AG04450 (cell line): ENCODE measurements around the gene PRMT7. TPM values are rescaled to one million over a fixed set of nuclear protein-coding genes. Genes with fewer than 3 reads are reported as not detected.
A peak's percentile ranks its signal among the peaks of the same experiment; 100 is the strongest.

Source experiments
- CTCF ChIA-PET: fragments of 300-600, 350-600 bp; formaldehyde crosslinking; extraction: SDS; loops from one replicate; lab custom pipeline; 2022; ENCODE audit warnings: antibody characterized with exemption, inconsistent platforms; lab: Charles Lee
- POLR2A ChIA-PET: fragments of 350-600 bp; formaldehyde crosslinking; extraction: SDS; loops from one replicate; lab custom pipeline; 2021; ENCODE audit warnings: antibody characterized with exemption, inconsistent platforms; lab: Yijun Ruan, JAX
- DNase-seq: peaks from one replicate; pipeline ENCODE4 v3.0.0-alpha.2; 2011; ENCODE audit warnings: low read depth, low spot score
- H3K27ac ChIP-seq: one replicate; pipeline ENCODE4 v1.5.1; 2012; ENCODE audit warnings: low read depth, low read length, control low read depth
- H3K27me3 ChIP-seq: one replicate; pipeline ENCODE4 v1.6.0; 2012; ENCODE audit warnings: low read length; ENCODE audit not compliant: control insufficient read depth, insufficient read depth
- H3K4me3 ChIP-seq: 2 replicates; pipeline ENCODE4 v1.5.1; 2011; ENCODE audit warnings: mild to moderate bottlenecking, low read depth, low read length, control low read depth
- H3K9me3 ChIP-seq: 2 replicates; pipeline ENCODE4 v1.5.1; 2012; ENCODE audit warnings: low read length; ENCODE audit not compliant: control insufficient read depth, insufficient read depth
- CTCF ChIP-seq: IDR thresholded peaks from 2 replicates; pipeline ENCODE4 v1.5.1; 2011; ENCODE audit warnings: low read depth, low read length, control low read depth, inconsistent platforms
- polyA plus RNA-seq: library from polyadenylated mRNA; depleted of rRNA; stranded (reverse); fragments of >200 nt; gene quantifications from 2 replicates; pipeline ENCODE4 v1.2.3, GENCODE V29; 2011; rRNA removed
- small RNA-seq: library from RNA; depleted of rRNA; stranded (forward); fragments of <200 nt; gene quantifications from one replicate; pipeline ENCODE3, GENCODE V24; 2012; ENCODE audit warnings: low read depth; ENCODE audit not compliant: insufficient read length

Gene PRMT7
- polyA plus RNA-seq, 1 experiment, result 32.4 TPM

DNA sequence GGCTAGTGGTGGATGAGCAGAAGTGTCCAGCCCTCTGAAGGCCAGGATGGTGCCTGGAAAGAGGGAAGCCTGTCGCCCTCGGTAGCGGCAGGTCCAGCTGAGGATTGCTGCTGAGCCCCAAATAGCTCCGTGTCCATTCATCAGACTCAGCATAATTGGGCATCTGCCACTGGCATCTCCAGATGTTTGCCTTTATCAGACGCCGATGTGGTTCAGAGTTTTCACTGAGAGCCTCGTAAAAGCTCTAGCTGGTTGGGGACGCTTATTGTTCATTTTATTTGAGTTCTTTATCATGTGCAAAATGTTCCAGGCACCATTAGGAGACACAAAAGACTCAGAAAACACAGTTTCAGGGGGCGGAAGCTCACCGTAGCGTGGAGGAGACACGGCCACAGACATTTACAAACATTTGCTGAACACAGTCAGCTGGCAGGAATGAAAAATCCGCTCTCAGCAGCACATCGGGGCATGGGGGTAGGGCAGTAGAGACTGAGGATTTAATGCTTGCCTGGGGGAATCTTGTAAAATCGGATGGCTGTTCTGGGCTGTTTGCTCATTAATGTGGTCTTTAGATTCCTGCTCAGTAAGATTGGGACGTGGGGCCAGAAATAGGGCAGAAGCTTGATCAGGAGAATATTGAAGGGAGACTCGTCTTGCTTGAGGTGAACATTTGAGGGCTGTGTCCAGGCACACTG is 95.8 kb downstream of the PRMT7 start:
- H3K9me3 ChIP-seq, result no peaks in the 10 kb centered on the region
- peaks cover 8% of the 10 kb centered on the region for H3K27me3 ChIP-seq
- no peak for TF ChIP-seq CTCF
- ChIA-PET CTCF (interaction anchor here (0.9 to 5.0 kb wide), 5 partner anchors 11 to 142 kb away, joined by 3 to 46 read pairs (median 5); partner anchors contain the start of gene SLC7A6), POLR2A (no interaction called here)
- H3K27ac ChIP-seq, result no peak overlapping the region
- no peak for DNase-seq
- H3K4me3 ChIP-seq, result peak overlapping the region; percentile 31

Small RNA genes lying within 50 kb of the gene (small RNA-seq; reads per million reads assigned to genes)
- gene RNU4-30P (not detected), gene RNU6-1262P (not detected)

Other genes starting within 250 kb of the PRMT7 start
- 13.8 and 16.7 TPM in 2 replicates for gene NFATC3, start 225.6 kb upstream of the PRMT7 start, polyA plus RNA-seq
- 0.01 and 0.14 TPM in 2 replicates for gene ESRP2, start 74.9 kb upstream of the PRMT7 start, polyA plus RNA-seq
- 15.7 and 18.7 TPM in 2 replicates for gene PLA2G15, start 65.6 kb upstream of the PRMT7 start, polyA plus RNA-seq
- gene SLC7A6, start 46.5 kb upstream of the PRMT7 start, polyA plus RNA-seq, result 27.4 and 30.3 TPM in 2 replicates
- 8.5 and 10.9 TPM in 2 replicates for gene SLC7A6OS, start 73 bp upstream of the PRMT7 start, polyA plus RNA-seq
- 0.01 TPM in 1 of 2 replicates, not detected in the other for gene SMPD3, start 137.5 kb downstream of the PRMT7 start, polyA plus RNA-seq
- gene ZFP90, start 228.3 kb downstream of the PRMT7 start, polyA plus RNA-seq, result 21.4 and 25.2 TPM in 2 replicates